Colon (tissue), 2 donors: Measurements from ENCODE around the gene TBCEL.
"Not testable (repeated sequence)": the region's sequence is repeated elsewhere in the genome, so short reads cannot be mapped to it uniquely, and the experiment has no call there.

Source experiments
- FAIRE-seq: peaks from 2 replicates; lab custom pipeline; 2012; peaks lifted over from hg19 to GRCh38; lab: Jason Lieb, UNC
- donor health status: control.
- donor health status: control.

TBCEL gene

DNA sequence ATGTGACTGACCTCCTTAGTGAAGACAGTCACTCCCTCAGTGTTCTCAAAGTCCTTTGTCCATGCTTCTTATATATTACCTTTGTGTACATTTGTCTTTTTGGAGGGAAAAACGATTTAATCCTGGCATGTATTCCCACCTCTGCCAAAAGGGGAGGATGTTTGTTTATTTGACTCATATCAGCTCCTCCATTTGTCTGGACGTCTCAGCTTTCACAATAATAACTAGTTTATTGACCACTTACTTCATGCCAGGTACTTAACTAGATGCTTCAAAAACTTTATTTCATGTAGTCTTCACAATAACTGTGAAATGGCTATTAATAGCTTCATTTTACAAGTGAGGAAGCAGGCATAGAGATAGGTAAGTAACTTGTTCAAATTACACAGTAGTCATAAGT, 5.3 kb downstream of the TBCEL start:
- no peak for FAIRE-seq

DNA sequence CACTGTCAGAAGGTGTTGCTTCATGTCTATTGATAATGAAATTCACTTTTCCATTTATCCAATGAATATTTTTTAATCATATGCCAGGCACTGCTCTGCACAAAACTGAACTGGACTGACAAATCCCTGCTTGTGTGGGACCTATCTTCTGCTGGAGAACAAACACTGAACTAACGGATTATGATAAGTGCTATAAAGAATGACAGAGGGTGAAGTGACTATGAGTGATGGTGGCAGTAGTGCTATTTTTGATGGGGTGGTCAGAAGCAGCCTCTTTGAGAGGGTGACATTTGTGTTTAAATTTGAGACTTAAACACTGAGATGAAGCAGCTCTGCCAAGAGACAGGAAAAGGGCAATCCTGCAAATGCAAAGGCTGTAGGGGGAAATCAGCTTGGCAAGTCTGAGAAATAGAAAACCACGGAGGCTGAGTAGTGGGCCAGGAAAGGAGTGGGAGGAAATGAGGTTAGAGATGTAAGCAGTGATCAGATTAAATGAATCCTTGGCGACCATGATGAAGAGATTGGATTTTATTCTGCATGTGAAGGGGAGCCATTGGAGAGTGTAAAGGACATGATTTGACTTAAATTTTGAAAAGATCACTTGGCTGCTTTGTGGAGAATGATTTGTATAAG, 6.0 kb downstream of the TBCEL start:
- FAIRE-seq, result no peak

DNA sequence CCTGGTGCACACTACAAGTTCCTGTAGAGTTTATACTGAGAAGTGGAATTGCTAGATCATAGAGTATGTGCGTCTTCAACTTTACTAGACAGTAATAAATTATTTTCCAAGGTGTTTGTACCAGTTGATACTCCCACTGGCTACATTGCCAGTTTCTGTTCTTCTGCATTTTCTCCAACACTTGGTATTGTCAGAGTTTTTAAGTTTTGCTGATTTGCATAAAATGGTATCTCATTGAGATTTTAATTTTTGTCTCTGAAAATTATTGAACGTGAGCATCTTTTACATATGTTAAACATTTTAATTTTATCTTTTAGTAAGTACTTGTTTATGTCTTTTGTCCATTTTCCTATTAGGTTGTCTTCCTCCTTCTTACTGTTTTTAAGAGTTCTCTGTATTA, 7.3 kb downstream of the TBCEL start:
- peak; percentile 49 for FAIRE-seq

DNA sequence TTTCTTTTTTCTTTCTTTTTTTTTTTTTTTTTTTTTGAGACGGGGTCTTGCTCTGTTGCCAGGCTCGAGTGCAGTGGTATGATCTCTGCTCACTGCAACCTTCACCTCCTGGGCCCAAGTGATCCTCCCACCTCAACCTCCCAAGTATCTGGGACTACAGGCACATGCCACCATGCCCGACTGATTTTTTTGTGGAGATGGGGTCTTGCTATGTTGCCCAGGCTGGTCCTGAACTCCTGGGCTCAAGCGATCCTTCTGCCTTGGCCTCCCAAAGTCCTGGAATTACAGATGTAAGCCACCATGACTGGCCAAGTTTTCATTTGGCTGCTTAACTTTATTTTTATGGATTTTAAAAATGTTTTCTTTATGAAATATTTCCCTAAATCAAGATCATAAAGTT, 7.7 kb downstream of the TBCEL start:
- not testable (repeated sequence) for FAIRE-seq

DNA sequence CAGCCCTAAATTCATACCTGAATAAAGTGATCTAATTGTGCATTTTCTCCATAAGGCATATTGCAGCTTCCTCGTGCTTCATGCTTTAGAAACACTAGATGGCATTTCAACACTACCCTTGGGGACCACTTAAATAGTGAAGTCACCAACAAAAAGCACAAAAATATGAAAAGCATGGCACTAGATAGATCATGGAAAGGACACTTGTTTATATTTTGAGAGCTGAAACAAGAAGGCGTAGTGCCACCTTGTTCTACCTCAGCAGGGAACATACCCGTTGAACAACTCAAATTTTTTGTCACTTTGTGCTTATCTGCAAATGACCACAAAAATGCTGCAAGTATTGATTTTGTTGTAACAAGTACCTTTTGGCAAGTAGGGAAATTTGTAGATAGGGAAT, 8.6 kb downstream of the TBCEL start:
- FAIRE-seq, result no peak

DNA sequence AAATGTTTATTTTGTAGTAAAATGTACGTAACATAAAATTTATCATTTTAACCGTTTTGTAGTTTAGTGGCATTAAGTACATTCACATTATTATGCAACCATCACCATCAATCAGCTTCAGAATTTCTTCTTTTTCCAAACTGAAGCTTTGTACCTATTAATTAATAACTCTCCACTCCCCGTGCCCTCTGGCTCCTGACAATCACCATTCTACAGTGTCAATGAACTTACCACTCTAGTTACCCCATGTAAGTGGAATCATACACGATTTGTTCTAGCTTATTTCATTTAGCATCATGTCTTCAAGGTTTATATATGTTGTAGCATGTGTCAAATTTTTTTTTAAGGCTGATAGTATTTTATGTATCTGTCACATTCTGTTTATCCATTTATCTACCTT, 9.7 kb downstream of the TBCEL start:
- no peak for FAIRE-seq

DNA sequence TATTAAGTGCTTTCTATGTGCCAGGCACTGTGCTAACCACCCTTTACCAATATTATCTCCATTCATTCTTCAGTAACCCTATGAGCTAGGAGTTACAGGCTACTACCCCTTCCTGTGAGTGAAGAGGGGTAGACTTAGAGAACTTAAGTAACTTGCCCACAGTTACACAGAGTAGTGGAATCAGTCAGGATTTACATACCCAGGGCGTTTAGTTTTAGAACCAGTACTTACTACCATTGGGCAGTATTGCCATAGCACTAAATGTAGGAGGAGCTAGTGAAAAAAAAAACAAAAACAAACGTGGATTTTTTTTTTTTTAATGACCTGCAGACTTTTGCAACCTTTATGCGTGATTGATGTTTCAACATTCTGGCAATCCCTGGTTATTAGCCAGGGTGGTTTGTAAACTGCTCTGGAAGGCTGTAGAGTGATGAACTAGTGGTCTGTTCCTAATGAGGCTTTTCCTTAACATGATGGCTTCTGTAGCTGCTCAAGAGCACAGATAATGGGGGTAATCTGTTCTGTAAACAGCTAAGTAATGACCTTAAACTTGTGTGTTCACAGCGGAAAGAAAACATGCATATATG, 11.4 kb downstream of the TBCEL start:
- FAIRE-seq, result no peak

DNA sequence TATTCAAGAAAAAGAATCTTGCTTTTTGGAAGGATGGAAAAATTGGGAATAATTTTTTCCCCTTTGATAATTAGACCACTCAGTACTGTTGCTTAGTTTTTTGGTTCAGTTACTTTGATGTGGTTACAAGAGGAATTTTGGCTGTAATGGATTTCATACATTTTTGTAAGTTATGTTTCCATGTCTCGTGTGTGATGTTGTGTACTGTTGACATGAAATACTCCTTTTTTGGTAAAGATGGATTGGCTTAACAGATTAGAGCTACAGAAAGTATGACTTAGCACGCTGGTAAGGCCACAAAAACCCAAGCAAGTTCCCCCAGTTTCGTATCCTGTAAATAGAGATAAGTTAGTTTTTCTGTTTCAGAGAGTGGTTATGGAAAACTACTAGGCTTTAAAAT, 11.9 kb downstream of the TBCEL start:
- no peak for FAIRE-seq

DNA sequence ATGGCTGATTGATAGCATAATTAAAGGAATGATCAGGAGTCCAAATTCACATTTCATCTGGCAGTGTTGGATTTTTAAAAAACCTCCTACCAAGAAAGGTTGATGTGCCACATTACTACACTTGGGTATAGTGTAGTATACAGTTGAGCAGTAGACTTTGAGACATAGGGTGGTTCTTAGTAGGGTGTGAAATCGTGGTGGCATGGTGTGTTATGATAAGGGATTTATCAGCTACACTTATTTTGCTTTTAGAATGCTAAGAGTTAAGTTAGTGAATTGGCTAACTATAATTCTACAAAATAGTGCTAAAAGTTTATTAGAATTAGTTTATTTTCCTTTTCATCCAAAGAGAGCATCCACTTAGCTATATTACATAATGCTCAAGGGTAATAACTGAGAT, 13.1 kb downstream of the TBCEL start:
- FAIRE-seq, result no peak

DNA sequence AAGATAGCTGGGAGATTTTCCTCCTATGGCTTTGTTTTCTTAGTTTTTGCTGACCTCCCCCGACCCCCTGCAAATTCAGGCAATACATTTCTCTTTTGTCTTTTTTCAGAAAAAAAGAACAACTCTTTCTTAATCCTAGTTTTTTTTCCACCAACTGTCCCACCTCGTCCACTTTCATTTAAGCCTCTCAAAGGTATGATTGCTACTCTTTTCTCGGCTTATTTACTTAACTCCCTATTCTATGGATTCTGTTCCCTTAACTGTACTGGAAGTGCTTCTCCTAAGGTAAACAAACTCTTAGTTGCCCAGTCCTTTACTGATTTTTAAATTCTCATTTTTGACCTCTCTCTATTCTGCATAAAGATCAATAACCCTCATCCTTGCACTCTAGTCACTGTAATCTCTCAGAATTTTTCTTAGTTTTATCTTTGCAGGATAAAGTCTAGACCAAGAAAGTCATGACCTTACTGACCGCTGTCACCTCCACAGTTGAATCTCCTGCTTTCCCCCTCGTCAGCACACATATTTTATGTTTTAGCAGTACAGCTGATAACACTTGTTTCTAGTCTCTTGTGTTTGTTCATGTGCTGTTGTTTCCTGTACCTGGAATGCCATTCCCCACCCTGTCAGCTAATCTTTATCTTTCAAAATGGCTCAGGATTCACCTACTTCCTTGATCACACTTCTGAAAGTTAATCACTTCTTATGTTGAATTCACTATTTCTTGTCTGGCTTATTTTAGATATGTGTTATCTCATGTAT, 14.9 kb downstream of the TBCEL start:
- FAIRE-seq, result no peak

DNA sequence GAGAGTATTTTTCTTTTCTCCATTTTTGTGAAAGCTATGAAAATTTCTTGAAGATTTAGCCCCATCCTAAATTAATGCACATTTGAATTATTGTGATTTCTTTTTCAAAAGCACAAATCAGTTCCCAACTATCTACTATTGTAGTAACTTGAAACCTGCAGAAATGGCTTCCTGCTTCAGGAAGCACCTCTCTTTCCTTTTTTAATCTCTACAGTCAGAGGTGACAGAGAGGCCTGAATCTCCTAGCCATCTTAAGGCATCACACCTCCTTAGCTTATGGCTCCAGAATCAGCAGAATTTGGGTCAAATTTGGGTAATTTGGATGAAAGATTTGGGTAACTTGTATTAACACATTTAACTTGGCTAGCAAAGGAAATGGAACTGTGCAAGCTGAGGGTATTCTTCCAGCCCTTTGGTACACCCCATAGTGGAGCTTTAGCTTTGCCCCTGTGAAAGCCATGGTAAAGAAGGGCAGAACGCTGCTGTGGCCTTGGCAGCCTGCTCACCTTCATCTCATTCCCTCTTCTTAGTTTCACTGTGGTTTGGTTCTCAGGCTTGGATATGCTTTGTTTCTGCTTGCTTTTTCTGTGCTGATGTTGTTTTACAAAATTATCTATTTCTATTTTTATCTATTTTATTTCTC, 16.2 kb downstream of the TBCEL start:
- FAIRE-seq, result no peak

DNA sequence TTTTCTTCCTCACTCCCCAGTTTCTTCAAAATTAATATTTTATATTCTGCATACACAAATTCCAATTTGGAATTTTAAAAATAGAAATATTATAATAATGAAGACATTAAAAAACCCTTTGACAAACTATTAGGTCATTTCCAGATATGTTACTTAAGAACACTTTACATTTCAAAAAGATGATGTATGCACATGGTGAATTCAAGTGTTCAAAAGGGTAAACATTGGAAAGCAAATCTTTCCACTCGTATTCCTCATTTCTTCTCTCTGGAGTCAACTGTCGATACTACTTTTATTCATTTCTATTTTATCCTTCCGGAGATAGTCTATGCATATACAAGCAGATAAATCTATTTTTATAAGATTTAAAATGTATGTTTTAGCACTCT, 16.7 kb downstream of the TBCEL start:
- peak; percentile 82 for FAIRE-seq

DNA sequence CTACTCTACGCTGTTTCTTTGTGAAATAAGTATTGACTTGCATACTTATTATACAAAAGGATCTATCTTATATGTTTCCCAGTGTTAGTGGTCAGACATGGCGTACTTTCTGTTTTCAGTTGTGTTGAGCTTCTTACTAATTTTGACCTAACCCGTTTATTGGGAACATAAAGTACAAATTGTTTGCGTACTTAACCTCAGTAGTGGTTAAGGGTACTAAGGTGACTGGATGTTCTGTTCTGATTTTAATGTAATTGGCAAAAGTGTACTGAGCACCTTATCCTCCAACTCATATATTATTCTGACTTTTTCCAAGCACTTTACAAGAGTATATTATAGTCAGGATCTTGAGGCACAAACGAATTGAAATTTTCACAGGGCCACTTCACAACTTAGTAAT, 17.2 kb downstream of the TBCEL start:
- FAIRE-seq, result no peak

DNA sequence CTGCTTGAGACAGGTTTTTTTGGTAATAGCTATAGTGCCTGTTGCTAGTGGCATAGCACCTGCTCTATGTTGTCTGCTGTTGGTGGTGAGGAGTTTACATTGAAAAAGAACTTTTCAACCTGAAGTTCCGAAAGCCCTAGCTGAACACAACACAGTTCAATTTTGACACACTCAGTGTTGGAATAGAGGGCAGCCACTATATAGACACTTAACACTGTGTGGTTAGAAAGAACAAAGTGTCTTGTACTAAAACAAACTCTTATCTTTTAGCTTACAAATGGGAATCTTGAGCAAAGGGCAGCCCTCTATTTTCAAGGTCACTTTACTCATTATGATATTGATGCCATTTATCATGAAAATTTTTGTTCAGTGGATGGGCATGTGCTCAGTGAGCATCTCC, 18.4 kb downstream of the TBCEL start:
- no peak for FAIRE-seq

DNA sequence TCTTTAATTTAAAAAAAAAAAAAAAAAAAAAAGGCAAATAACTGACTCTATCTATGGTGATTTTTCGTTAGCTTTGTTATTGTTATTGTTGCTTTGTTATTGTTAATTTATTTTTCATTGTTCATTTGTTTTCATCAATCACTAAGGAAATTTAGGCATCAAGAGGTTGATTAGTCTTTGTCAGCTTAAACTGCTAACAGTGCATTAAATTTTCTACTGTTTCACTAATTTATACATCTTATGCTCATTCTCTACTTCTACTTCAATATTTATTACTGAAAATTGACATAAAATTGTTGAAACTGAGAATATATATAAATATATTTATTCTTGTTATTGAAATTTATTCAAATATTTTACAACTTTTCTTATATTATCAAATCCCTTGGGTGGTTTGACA, 24.0 kb downstream of the TBCEL start:
- FAIRE-seq, result peak; percentile 53

DNA sequence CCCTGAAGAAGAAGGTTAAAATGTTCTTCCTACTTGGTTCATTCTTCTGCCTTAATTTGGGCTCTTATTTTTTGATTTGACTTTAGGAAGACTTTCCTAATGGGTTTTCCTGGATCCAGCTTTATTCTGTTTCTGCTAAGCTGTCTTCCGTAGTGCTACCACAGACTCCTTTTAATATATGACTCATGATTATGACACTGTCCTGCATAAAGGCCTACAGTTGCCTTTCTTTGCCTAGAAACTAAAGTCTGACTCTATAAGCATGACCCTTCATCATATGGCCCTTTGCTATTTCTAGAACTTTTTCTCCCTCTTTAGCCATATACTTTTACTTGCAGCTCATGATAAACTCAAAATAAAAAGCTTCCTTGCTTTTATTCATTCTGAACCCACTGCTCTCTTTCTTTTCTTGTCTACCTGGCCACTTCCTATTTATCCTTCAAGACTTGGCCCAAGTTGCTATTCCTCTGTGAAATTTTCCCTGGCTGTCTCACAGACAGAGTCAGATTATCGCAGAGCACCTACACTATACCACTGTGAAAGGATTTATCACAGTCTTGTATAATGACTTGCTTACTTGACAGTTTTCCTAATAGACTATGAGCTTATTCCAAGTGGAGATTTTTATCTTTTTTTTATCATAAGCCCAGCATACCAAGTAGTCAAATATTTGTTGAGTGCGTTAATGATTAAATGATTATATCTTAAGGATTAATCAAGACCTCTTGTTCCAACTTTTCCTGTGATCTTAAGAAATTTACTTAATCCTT, 24.7 kb downstream of the TBCEL start:
- no peak for FAIRE-seq

DNA sequence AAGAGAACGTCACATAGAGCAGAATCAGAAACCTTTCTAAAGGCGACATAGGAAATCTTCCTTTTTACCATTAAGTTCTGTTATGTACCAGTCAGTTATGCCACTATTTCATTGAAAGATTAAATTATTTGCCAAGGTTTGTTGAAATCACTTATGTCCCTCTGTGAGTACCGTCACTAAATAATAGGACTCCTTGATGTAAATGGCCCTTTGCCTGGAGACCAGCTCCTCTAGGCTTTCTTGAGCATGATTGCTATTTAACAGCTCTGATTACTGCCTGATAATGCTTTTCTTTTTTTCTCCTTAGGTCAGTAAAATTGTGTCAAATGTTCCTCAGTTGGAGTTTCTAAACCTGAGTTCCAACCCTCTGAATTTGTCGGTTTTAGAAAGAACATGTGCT, 29.3 kb downstream of the TBCEL start:
- FAIRE-seq, result no peak

DNA sequence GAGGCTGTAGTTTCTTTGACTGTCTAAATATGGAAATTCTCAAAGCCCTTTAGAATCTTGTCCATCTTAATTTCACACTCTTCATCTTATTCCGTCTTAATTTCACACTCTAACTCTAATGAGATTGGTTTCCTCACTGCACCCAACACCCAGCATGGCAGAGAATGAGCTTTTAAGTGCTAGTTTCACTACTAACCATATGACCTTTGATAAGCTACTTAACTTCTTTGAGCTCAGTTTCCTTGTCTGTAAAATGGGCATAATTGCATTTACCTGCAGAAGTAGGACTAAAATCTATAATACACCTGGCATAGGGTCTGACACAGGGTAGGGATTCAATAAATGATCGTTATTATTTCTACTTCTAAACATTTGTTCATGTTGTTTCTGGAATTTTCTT, 30.4 kb downstream of the TBCEL start:
- FAIRE-seq, result no peak

DNA sequence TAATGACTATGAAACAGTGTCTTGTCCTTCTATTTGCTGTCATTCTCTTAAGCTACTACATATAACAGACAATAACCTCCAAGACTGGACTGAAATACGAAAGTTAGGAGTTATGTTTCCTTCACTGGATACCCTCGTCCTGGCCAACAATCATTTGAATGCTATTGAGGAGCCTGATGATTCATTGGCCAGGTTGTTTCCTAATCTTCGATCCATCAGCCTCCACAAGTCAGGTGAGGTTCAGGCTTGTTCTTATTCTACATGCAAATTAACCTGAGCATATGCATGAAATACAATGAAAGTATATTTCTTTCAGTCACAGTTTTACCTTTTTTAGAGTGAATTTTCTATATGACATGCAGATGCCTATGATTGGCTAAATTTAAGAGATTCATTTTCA, 31.2 kb downstream of the TBCEL start:
- FAIRE-seq, result no peak

DNA sequence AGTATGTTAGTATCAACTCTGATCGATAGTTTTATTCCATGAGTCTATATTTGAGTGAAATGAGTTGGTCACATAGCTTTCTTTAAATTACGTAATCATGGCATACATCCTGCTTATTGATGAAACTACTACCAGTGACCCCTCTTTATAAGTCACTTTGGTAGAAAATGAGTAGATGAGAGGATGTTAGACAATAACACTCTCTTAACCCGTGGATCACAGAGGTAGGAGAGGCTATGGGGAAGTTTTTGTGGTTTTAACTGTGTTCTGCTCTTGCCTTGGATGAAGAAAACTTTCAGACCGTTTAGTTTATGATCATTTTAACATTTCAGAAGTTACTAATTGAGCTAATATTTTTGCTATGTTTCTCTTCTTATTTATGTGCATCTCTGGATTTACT, 34.0 kb downstream of the TBCEL start:
- no peak for FAIRE-seq

DNA sequence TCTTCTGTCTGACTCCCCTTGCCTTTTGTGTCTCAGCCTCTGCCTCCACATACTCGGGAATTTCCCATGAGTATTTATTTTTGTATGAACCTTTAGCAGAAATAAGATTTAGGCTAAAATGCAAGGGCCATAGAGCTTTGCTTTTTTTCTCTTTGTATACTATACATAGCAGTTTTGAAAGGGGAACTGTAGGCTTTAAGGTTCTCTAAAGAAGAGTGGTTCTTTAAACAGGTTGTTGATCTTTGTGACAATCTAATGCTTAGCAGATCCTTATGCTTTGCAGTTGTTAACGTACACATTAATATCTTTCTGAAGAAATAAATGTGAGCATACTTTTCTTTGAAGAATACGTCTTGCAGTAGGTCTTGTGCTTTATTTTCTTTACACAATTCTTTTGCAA, 35.0 kb downstream of the TBCEL start:
- no peak for FAIRE-seq

DNA sequence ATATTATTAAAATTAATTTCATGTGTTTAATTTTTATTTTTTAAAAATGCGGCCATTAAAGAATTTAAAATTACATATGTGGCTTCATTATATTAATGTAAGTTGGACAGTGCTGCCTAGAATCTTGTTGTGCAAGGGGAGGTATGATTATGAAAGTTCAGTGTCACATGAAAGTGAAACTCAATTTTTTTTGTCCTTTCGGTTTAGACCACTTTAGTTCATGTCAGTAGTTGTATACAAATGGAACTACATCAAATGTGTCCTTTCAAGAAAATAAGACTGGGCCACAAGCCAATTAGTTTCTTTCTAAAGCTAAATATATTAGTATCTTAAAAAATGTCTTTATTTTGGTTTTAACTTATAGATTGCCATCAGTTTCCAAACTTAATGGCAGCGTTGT, 35.7 kb downstream of the TBCEL start:
- FAIRE-seq, result no peak

DNA sequence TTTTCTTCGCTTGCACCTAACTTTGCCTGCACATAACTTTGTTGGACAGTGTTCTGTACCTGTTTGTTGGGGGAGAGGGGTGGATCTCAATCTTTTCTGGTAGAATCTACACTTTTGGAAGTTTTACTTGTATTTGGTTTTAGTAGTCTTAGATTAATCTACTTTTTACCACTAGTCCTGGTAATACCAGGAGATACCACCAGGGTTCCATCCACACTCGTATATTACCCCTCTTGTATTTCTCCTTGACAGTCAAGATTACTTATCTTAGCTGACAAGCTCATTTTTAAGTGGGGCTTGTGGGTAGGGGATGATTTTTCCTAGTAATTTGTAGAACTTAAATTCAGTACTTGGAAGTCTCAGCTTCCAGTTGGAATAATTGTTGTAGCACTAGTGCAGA, 39.8 kb downstream of the TBCEL start:
- FAIRE-seq, result no peak
